Measurements from ENCODE around the gene SLC36A1. TPM values are rescaled to one million over a fixed set of nuclear protein-coding genes. Genes with fewer than 3 reads are reported as not detected.

The SLC36A1 gene
- total RNA-seq, 6 donors from 2014 or later = 9.5 to 49.2 (median 12.9) TPM

- TF ChIP-seq POLR2AphosphoS5 (IDR thresholded peaks at IDR 0.05) (no peak), CTCF (IDR thresholded peaks at IDR 0.05) (peak in 5 of 6 experiments; percentile 23 to 49 (median 47))
- Histone ChIP-seq H3K36me3 (no peaks in the 10 kb centered on the region), H3K4me3 (no peak overlapping the region), H3K27ac (no peak overlapping the region), H3K9me3 (no peaks in the 10 kb centered on the region), H3K27me3 (no peaks in the 10 kb centered on the region), H3K4me1 (no peaks in the 10 kb centered on the region)
- 49 to 70% methylated on average over 2 of the region's 2 CpGs for WGBS, 2 donors
- ATAC-seq (ENCODE audit: low FRiP score in 2 of 2) (peak in 1 of 2 donors; percentile 60), DNase-seq (no peak)
These were observed 75.9 kb downstream of the SLC36A1 start for GRCh38 chr5:151523335-151523734.

DNA sequence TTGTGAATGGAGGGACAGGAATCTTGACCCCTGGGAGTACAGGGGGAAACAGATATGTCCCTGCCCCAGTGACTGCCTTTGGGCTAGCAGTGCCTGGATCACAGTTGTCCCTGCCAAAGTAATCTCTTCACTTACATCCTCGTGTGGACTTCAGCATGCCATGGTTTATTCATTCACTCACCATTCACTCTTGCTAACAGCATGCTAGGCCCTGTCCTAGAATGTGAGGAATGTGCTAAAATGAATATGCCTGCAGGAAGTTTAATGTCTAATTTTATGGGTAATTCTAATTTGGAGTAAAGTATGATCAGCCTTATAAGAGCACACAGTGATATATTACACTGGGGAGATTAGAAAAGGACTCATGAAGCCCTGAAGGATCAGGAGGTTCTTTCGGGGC, 80.8 kb downstream of the SLC36A1 start:
- no peaks in the 10 kb centered on the region for H3K27me3 ChIP-seq
- TF ChIP-seq POLR2AphosphoS5 (IDR thresholded peaks at IDR 0.05) (no peak), POLR2A (IDR thresholded peaks at IDR 0.05) (no peak), CTCF (IDR thresholded peaks at IDR 0.05) (no peak), EP300 (IDR thresholded peaks at IDR 0.05) (no peak)
- H3K36me3 ChIP-seq = no peaks in the 10 kb centered on the region
- no peak overlapping the region for H3K4me3 ChIP-seq
- WGBS, 2 donors = 72 to 73% methylated on average over 2 of the region's 2 CpGs
- no peak overlapping the region for H3K27ac ChIP-seq
- H3K4me1 ChIP-seq = no peaks in the 10 kb centered on the region
- H3K9me3 ChIP-seq = no peaks in the 10 kb centered on the region
- ATAC-seq (ENCODE audit: low FRiP score in 2 of 2) (no peak), DNase-seq (no peak)

GRCh38 chr5:151528996-151529395, 81.6 kb downstream of the SLC36A1 start:
- H3K4me1 ChIP-seq = no peaks in the 10 kb centered on the region
- no peaks in the 10 kb centered on the region for H3K9me3 ChIP-seq
- H3K27me3 ChIP-seq = no peaks in the 10 kb centered on the region
- no peaks in the 10 kb centered on the region for H3K36me3 ChIP-seq
- WGBS, 2 donors = 77 to 87% methylated on average over 7 of the region's 7 CpGs
- H3K4me3 ChIP-seq = no peak overlapping the region
- no peak for DNase-seq
- TF ChIP-seq POLR2AphosphoS5 (IDR thresholded peaks at IDR 0.05) (no peak), POLR2A (IDR thresholded peaks at IDR 0.05) (no peak), CTCF (IDR thresholded peaks at IDR 0.05) (no peak), EP300 (IDR thresholded peaks at IDR 0.05) (no peak)
- no peak for ATAC-seq (ENCODE audit: low FRiP score in 2 of 2)
- no peak overlapping the region for H3K27ac ChIP-seq

- TF ChIP-seq POLR2A (IDR thresholded peaks at IDR 0.05) (no peak), EP300 (IDR thresholded peaks at IDR 0.05) (no peak), POLR2AphosphoS5 (IDR thresholded peaks at IDR 0.05) (no peak), CTCF (IDR thresholded peaks at IDR 0.05) (no peak)
- H3K36me3 ChIP-seq = no peaks in the 10 kb centered on the region
- ATAC-seq (ENCODE audit: low FRiP score in 2 of 2) (peak; percentile 21 to 50), DNase-seq (peak in 1 of 2 donors; percentile 63)
- no peak overlapping the region for H3K27ac ChIP-seq
- no peak overlapping the region for H3K4me3 ChIP-seq
- H3K4me1 ChIP-seq = no peaks in the 10 kb centered on the region
- WGBS, 2 donors = 91% methylated on average over 30 of the region's 30 CpGs; no CpG with 5 or more reads in 1 of the 2 donors
- H3K27me3 ChIP-seq = no peaks in the 10 kb centered on the region
- no peaks in the 10 kb centered on the region for H3K9me3 ChIP-seq
These were observed 84.2 kb downstream of the SLC36A1 start for GRCh38 chr5:151531581-151531980.

- TF ChIP-seq POLR2A (IDR thresholded peaks at IDR 0.05) = no peak
- TF ChIP-seq CTCF (IDR thresholded peaks at IDR 0.05) = no peak
- TF ChIP-seq EP300 (IDR thresholded peaks at IDR 0.05) = no peak
- no peak for TF ChIP-seq POLR2AphosphoS5 (IDR thresholded peaks at IDR 0.05)
These were observed 85.0 kb downstream of the SLC36A1 start for GRCh38 chr5:151532416-151532815.

More at GRCh38 chr5:151532416-151532815, 85.0 kb downstream of the SLC36A1 start:
- H3K9me3 ChIP-seq = no peaks in the 10 kb centered on the region
- H3K4me3 ChIP-seq = no peak overlapping the region
- no peaks in the 10 kb centered on the region for H3K27me3 ChIP-seq
- ATAC-seq (ENCODE audit: low FRiP score in 2 of 2) (no peak), DNase-seq (no peak)
- no peak overlapping the region for H3K27ac ChIP-seq
- no peaks in the 10 kb centered on the region for H3K4me1 ChIP-seq
- no peaks in the 10 kb centered on the region for H3K36me3 ChIP-seq
- 83 to 86% methylated on average over 4 of the region's 4 CpGs for WGBS, 2 donors
